OCI-LY7 (cell line): ENCODE data around the gene ETS2. TPM values are rescaled to one million over a fixed set of nuclear protein-coding genes. Genes with fewer than 3 reads are reported as not detected.

Experiments
- BruUV-seq: library from RNA; stranded (reverse); fragments of 400-500 nt; replicated peaks from 2 replicates; lab custom pipeline; 2021; lab: Mats Ljungman, UMichigan
- CTCF ChIA-PET: fragments of 300-600 bp; sonication (Branson Sonifier 250); formaldehyde crosslinking; loops from one replicate; lab custom pipeline; 2022; ENCODE audit warnings: antibody characterized with exemption; ENCODE audit not compliant: unreplicated experiment; lab: Charles Lee
- POLR2A ChIA-PET: fragments of 300-600 bp; sonication (Branson Sonifier 250); formaldehyde crosslinking; loops from one replicate; lab custom pipeline; 2022; ENCODE audit warnings: antibody characterized with exemption; lab: Charles Lee
- DNase-seq: peaks from one replicate; pipeline ENCODE4 v3.0.0-alpha.2; 2015; ENCODE audit warnings: low spot score
- H2AFZ ChIP-seq: fragments of 200-600 bp; sonication (generic), shearing (Covaris generic); 2 replicates; pipeline ENCODE4 v1.6.1; 2014; ENCODE audit warnings: mild to moderate bottlenecking, antibody characterized with exemption, low read length, moderate library complexity
- H3K27ac ChIP-seq: fragments of 200-600 bp; sonication (generic); 2 replicates; pipeline ENCODE4 v1.5.1; 2014; ENCODE audit warnings: mixed run types, low read depth, mild to moderate bottlenecking, moderate library complexity, low read length, inconsistent platforms; ENCODE audit not compliant: poor library complexity, severe bottlenecking
- H3K36me3 ChIP-seq: fragments of 200-600 bp; sonication (generic); 2 replicates; pipeline ENCODE4 v1.6.1; 2014; ENCODE audit warnings: mild to moderate bottlenecking, antibody characterized with exemption, low read length, moderate library complexity, mixed read lengths; ENCODE audit not compliant: insufficient read depth
- H3K4me1 ChIP-seq: fragments of 200-600 bp; sonication (generic); 2 replicates; pipeline ENCODE4 v1.5.1; 2014; ENCODE audit warnings: mild to moderate bottlenecking, low read length; ENCODE audit not compliant: insufficient read depth, poor library complexity, severe bottlenecking
- H3K4me2 ChIP-seq: fragments of 200-600 bp; sonication (generic); 2 replicates; pipeline ENCODE4 v1.6.1; 2014; ENCODE audit warnings: mild to moderate bottlenecking, low read length
- H3K4me3 ChIP-seq: fragments of 200-600 bp; sonication (generic); 2 replicates; pipeline ENCODE4 v1.5.1; 2014; ENCODE audit warnings: mild to moderate bottlenecking, low read depth, low read length; ENCODE audit not compliant: poor library complexity, severe bottlenecking
- H3K79me2 ChIP-seq: fragments of 200-600 bp; sonication (generic); 2 replicates; pipeline ENCODE4 v1.6.1; 2016; ENCODE audit warnings: low read depth, mild to moderate bottlenecking, low read length, moderate library complexity, mixed read lengths; ENCODE audit not compliant: insufficient read depth
- H3K9me2 ChIP-seq: fragments of 200-600 bp; sonication (generic); 2 replicates; pipeline ENCODE4 v1.6.1; 2016; ENCODE audit warnings: mild to moderate bottlenecking, low read length, mixed read lengths; ENCODE audit not compliant: insufficient read depth
- H3K9me3 ChIP-seq: fragments of 200-600 bp; sonication (generic); 2 replicates; pipeline ENCODE4 v1.6.1; 2014; ENCODE audit warnings: mild to moderate bottlenecking, mixed run types, low read length, mixed read lengths
- H4K20me1 ChIP-seq: fragments of 200-600 bp; sonication (generic); 2 replicates; pipeline ENCODE4 v1.6.1; 2014; ENCODE audit warnings: mild to moderate bottlenecking, antibody characterized with exemption, low read length, moderate library complexity, mixed read lengths; ENCODE audit not compliant: insufficient read depth
- EZH2phosphoT487 ChIP-seq: fragments of 200-600 bp; sonication (generic); IDR thresholded peaks from 2 replicates; pipeline ENCODE4 v1.6.1; 2018; ENCODE audit warnings: low read depth, borderline replicate concordance, mild to moderate bottlenecking, mixed run types, antibody characterized with exemption, low read length, moderate library complexity, mixed read lengths
- intact Hi-C: fragments of 100-400 bp; cut with micrococcal nuclease; formaldehyde crosslinking; loops from one replicate; pipeline ENCODE4 v1.10.0; 2022; ENCODE audit not compliant: unreplicated experiment
- total RNA-seq, 2 experiments: library from RNA; depleted of rRNA in 1 of 2; stranded (reverse); fragments of >200 nt in 1 of 2; shearing (Covaris generic) in 1 of 2; gene quantifications; 2 replicates each; pipeline ENCODE4 v1.2.3, GENCODE V29; 2014 to 2022
- TF ChIP-seq, protein P1 (sequence below): fragments of 200-600 bp; sonication (generic); conservative IDR thresholded peaks from 2 replicates; pipeline ENCODE4 v1.5.1; 2014; ENCODE audit warnings: mild to moderate bottlenecking, antibody characterized with exemption, low read length, moderate library complexity, mixed read lengths

Gene ETS2
- total RNA-seq, 2 experiments from 2014 or later = 9.8 to 24.1 TPM

DNA sequence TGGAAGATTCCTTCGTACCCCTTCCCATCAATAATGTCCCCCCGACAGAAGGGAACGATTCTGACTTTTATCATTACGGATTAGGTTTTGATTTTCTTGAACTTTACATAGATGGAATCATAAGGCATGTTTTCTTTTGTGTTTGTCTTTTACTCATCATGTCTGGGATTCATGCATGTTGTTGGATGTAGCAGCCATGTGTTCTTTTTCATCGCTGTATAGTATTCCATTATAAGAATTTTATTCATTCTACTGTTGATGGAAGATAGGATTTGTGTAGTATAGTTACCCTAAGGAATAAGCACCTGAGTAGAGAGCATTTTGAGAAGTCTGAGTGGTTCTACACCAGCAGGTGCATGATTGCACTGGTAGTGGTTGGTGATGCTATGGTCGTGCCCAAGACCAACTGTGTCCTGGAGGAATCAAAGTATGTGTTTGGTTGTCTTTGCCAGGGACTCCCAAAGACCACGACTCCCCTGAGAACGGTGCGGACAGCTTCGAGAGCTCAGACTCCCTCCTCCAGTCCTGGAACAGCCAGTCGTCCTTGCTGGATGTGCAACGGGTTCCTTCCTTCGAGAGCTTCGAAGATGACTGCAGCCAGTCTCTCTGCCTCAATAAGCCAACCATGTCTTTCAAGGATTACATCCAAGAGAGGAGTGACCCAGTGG lies 13.5 kb downstream of the ETS2 start:
- ChIA-PET POLR2A (interaction anchor here (0.5 to 1.5 kb wide), 2 partner anchors 10 to 1310 kb away, joined by 4 to 6 read pairs; no protein-coding TSS in a partner anchor), CTCF (no interaction called here)
- no peaks in the 10 kb centered on the region for H3K9me3 ChIP-seq
- H3K27ac ChIP-seq = no peak overlapping the region
- no peak overlapping the region for H3K4me3 ChIP-seq
- no peak for DNase-seq
- H3K36me3 ChIP-seq = peaks cover 94% of the 10 kb centered on the region
- no peak for TF ChIP-seq EZH2phosphoT487
- TF ChIP-seq, protein P1, sequence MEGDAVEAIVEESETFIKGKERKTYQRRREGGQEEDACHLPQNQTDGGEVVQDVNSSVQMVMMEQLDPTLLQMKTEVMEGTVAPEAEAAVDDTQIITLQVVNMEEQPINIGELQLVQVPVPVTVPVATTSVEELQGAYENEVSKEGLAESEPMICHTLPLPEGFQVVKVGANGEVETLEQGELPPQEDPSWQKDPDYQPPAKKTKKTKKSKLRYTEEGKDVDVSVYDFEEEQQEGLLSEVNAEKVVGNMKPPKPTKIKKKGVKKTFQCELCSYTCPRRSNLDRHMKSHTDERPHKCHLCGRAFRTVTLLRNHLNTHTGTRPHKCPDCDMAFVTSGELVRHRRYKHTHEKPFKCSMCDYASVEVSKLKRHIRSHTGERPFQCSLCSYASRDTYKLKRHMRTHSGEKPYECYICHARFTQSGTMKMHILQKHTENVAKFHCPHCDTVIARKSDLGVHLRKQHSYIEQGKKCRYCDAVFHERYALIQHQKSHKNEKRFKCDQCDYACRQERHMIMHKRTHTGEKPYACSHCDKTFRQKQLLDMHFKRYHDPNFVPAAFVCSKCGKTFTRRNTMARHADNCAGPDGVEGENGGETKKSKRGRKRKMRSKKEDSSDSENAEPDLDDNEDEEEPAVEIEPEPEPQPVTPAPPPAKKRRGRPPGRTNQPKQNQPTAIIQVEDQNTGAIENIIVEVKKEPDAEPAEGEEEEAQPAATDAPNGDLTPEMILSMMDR = no peak
- intact Hi-C loops = no loop called here
- no TSS peak for BruUV-seq
- no peak overlapping the region for H2AFZ ChIP-seq
- no peaks in the 10 kb centered on the region for H4K20me1 ChIP-seq
- no peaks in the 10 kb centered on the region for H3K4me1 ChIP-seq
- no peak overlapping the region for H3K4me2 ChIP-seq
- no peaks in the 10 kb centered on the region for H3K79me2 ChIP-seq
- no peaks in the 10 kb centered on the region for H3K9me2 ChIP-seq

DNA sequence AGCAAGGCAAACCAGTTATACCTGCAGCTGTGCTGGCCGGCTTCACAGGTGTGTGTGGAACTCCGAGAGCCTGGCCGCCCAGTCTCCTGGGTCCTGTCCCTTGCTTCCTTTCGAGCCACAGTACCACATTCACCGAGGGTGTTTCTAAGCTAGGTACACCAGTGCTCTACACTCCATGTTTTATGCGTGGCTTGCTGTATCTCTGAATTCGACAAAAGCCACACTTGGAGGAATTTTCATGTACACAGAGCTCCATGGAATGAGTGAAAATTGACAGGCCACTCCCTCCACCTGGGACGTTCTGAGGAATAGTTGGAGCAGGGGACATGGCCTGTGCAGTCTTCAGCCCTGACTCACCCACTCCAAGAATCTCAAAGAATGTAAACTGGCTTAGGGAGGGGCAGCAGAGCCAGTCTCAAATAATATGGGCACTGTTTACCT lies 14.0 kb downstream of the ETS2 start:
- POLR2A ChIA-PET = interaction anchor here (0.5 to 1.5 kb wide), 2 partner anchors 10 to 1309 kb away, joined by 4 to 6 read pairs; no protein-coding TSS in a partner anchor

More for the DNA sequence above, 14.0 kb downstream of the ETS2 start:
- Histone ChIP-seq H3K4me2 (no peak overlapping the region), H3K4me1 (no peaks in the 10 kb centered on the region), H3K9me2 (no peaks in the 10 kb centered on the region), H3K27ac (no peak overlapping the region), H2AFZ (no peak overlapping the region), H3K79me2 (no peaks in the 10 kb centered on the region), H3K36me3 (peaks cover 94% of the 10 kb centered on the region), H3K4me3 (no peak overlapping the region), H4K20me1 (no peaks in the 10 kb centered on the region), H3K9me3 (no peaks in the 10 kb centered on the region)
- CTCF ChIA-PET = no interaction called here
- DNase-seq = no peak
- intact Hi-C loops = no loop called here
- BruUV-seq = no TSS peak
- TF ChIP-seq, protein P1 = no peak
- TF ChIP-seq EZH2phosphoT487 = no peak
